GM15510 (cell line): ENCODE measurements around the gene SRSF11.

Experiments
- POLR2A ChIP-seq: IDR thresholded peaks from 3 replicates; pipeline ENCODE4 v1.6.1; 2011; ENCODE audit warnings: borderline replicate concordance; ENCODE audit not compliant: insufficient read length; ENCODE audit errors: extremely low read depth

SRSF11 gene

GRCh38 chr1:70264839-70265238 lies 43.7 kb downstream of the SRSF11 start:
- TF ChIP-seq POLR2A: no peak

- TF ChIP-seq POLR2A: no peak
Observed at GRCh38 chr1:70265946-70266345, 44.8 kb downstream of the SRSF11 start.

DNA sequence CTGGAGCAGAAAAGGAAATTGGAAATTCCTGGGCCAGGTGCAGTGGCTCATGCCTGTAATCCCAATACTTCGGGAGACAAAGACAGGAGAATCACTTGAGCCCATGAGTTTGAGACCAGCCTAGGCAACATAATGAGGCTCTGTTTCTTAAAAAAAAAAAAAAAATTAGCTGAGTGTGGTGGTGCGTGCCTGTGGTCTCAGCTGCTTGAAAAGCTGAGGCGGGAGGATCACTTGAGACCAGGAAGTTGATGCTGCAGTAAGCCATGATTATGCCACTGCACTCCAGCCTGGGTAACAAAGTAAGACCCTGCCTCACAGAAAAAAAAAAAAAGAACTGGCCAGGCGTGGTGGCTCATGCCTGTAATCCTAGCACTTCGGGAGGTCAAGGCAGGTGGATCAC lies 56.7 kb downstream of the SRSF11 start:
- no peak for TF ChIP-seq POLR2A

- no peak for TF ChIP-seq POLR2A
Observed at GRCh38 chr1:70278710-70279109, 57.5 kb downstream of the SRSF11 start.

GRCh38 chr1:70284366-70284765 lies 63.2 kb downstream of the SRSF11 start:
- TF ChIP-seq POLR2A: no peak

DNA sequence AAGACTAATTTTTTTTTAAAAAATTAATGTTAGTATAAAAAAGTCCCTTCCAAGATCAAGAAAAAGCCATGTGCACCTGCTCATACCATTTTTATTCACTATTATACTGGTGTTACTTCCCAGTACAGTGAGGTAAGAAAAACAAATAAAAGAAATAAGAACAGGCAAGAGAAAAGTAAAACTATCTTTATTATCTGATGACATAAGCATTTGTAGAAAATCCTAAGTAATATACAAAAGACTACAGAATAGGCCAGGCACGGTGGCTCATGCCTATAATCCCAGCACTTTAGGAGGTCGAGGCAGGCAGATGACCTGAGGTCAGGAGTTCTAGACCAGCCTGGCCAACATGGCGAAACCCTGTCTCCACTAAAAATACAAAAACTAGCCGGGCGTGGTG lies 65.3 kb downstream of the SRSF11 start:
- TF ChIP-seq POLR2A: no peak

DNA sequence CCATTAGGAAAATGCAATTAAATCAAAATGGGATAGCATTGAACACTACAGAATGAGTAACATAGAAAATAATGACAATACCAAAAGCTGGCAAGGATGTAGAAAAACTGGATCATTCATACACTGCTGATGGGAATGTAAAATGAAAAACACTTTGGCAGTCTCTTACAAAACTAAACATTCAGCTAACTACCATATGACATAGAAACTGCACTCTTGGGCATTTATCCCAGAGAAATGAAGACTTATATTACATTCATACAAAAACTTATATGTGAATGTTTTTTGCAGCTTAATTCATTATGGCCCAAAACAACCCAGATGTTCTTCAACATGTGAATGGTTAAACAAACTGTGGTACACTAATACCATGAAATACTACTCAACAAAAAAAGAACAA lies 67.0 kb downstream of the SRSF11 start:
- TF ChIP-seq POLR2A: no peak

DNA sequence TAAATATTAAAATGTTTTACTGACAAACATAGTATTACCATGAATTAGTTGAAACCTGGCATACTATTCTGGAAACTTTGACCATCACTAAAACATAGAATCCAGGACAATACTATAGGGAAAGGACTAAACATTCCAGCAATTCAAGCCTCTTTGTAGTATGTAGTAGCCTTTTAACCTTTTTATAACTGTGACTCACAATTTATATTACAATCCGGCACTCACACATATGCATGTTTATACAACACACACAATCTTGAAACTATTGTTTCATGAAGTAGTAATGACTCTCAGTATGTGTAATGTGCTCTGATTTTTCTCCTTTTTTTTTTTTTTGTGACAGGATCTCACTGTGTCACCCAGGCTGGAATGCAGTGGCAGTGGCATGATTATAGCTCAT lies 69.0 kb downstream of the SRSF11 start:
- no peak for TF ChIP-seq POLR2A

DNA sequence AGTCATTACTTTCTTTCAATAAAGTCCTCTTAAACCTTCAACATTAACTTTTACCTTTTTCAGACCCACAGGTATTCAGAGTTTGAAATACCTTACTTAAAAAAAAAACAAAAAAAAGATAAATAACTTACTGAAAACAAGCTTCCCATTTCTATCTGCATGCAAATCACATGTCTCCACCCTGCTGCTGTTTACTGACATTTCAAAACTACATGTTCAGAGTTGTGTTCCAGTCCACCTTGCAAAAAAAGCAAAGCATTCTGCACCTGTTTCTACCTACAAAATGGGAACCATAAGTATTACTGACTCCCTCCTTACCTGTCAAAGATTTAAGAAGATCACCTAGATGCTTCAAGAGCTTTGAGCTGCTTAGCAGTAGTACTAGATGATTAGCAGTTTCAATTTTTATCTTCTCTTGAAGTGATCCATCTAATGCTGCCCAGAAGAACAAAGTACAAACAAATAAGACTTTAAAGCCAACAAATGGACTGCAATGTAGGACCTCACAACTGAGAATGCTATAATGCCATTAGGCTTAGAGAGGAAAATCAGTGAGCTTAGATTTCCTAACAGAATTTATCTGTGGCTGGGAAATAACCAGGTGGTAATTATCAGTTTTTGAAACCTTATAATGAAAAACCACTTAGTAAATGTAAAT lies 72.1 kb downstream of the SRSF11 start:
- TF ChIP-seq POLR2A: no peak

- TF ChIP-seq POLR2A: no peak
Observed at GRCh38 chr1:70295749-70296148, 74.6 kb downstream of the SRSF11 start.

DNA sequence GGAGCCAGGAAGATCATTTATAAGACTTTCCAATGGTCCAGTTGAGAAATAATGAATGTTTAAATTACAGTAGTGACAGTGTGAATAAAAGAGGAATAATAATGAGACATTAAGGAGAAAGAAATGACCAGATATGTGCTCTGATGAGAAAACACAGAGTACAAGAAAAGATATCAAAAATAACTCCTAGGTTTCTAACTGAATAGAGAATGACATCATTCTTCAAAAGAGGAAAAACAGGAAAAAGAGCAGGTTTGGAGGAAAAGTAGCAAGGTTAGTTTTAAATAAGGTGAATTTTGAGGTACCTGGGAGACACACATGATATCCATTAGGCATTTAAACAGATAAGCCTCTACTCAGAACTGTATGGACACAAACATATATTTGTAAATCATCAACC lies 78.3 kb downstream of the SRSF11 start:
- no peak for TF ChIP-seq POLR2A
